Lung (tissue), 12 donors: ENCODE results near the gene SCARB1. TPM values are rescaled to one million over a fixed set of nuclear protein-coding genes. Genes with fewer than 3 reads are reported as not detected.

ENCODE experiments used
- ATAC-seq: fragments of 200-7000 bp; cut with Tn5 transposase; one replicate; pipeline ENCODE4 v1.9.1; 2020; ENCODE audit warnings: moderate number of reproducible peaks; ENCODE audit not compliant: insufficient read depth, low FRiP score
- DNase-seq, 3 donors: peaks; one replicate each; pipeline ENCODE4 v3.0.0-alpha.2; 2013 to 2017
- H3K27ac ChIP-seq, 2 donors: one replicate each; pipeline ENCODE4 v1.5.1; 2013; ENCODE audit warnings: mild to moderate bottlenecking in 2 of 2, moderate library complexity in 2 of 2, control low read depth in 1 of 2, inconsistent platforms in 1 of 2, low read depth in 1 of 2, low read length in 1 of 2
- H3K27me3 ChIP-seq, 3 donors: one replicate each; pipeline ENCODE4 v1.5.1; 2013; ENCODE audit warnings: low read length in 2 of 3; ENCODE audit not compliant: control insufficient read depth in 3 of 3, insufficient read depth in 3 of 3
- H3K36me3 ChIP-seq, 4 donors: one replicate each; pipeline ENCODE4 v1.5.1; 2013; ENCODE audit warnings: low read length in 4 of 4, mild to moderate bottlenecking in 1 of 4, moderate library complexity in 1 of 4; ENCODE audit not compliant: control insufficient read depth in 4 of 4, insufficient read depth in 4 of 4
- H3K4me1 ChIP-seq, 5 donors: one replicate each; pipeline ENCODE4 v1.5.1; 2013; ENCODE audit warnings: low read length in 5 of 5, mild to moderate bottlenecking in 2 of 5, moderate library complexity in 1 of 5; ENCODE audit not compliant: control insufficient read depth in 5 of 5, insufficient read depth in 5 of 5
- H3K4me3 ChIP-seq: one replicate; pipeline ENCODE4 v1.5.1; 2013; ENCODE audit warnings: mild to moderate bottlenecking, control low read depth, moderate library complexity
- H3K9ac ChIP-seq, 2 donors: one replicate each; pipeline ENCODE4 v1.5.1; 2013; ENCODE audit warnings: low read length in 2 of 2, control low read depth in 1 of 2; ENCODE audit not compliant: insufficient read depth in 1 of 2
- H3K9me3 ChIP-seq, 4 donors: one replicate each; pipeline ENCODE4 v1.5.1; 2013; ENCODE audit warnings: low read length in 3 of 4, mild to moderate bottlenecking in 1 of 4, moderate library complexity in 1 of 4; ENCODE audit not compliant: control insufficient read depth in 4 of 4, insufficient read depth in 3 of 4
- CTCF ChIP-seq: IDR thresholded peaks from 2 replicates; pipeline ENCODE4 v1.5.1; 2012; ENCODE audit warnings: mild to moderate bottlenecking; ENCODE audit errors: control extremely low read depth, extremely low read depth
- WGBS, 2 donors: extraction: QIAGEN DNeasy Blood & Tissue Kit; methylation state at CpG; one replicate each; pipeline ENCODE4 v1.1.7; 2013; 5-methylcytosine and 5-hydroxymethylcytosine counted together
- polyA plus RNA-seq, 2 donors: library from polyadenylated mRNA; stranded (reverse); fragments of 200-250 nt; gene quantifications; one replicate each; pipeline ENCODE4 v1.2.1, GENCODE V29; 2013
- total RNA-seq, 2 donors: library from RNA; depleted of rRNA in 1 of 2; stranded (reverse); fragments of >200 nt in 1 of 2; gene quantifications; one replicate each; pipeline ENCODE4 v1.2.1, GENCODE V29; 2014 to 2021
- donor health status: control.
- donor health status: control.
- donor health status: Bipolar disorder and iron deficiency.
- donor health status: healthy.
- donor health status: DM: yes; HTN: yes; CAD: no.

Gene SCARB1
- total and polyA plus RNA-seq, 4 donors, result 11.9 to 31.3 (median 28.8) TPM

- Histone ChIP-seq H3K9me3 (no peaks in the 10 kb centered on the region), H3K4me1 (no peaks in the 10 kb centered on the region), H3K27ac (no peak overlapping the region), H3K27me3 (no peaks in the 10 kb centered on the region), H3K4me3 (no peak overlapping the region), H3K36me3 (peaks cover 0 to 3% (median 0%) of the 10 kb centered on the region in 4 donors), H3K9ac (no peak overlapping the region)
- no peak for TF ChIP-seq CTCF
- ATAC-seq (no peak), DNase-seq (no peak)
- 90 to 92% methylated on average over 16 of the region's 16 CpGs for WGBS, 2 donors
Observed at GRCh38 chr12:124821252-124822200, 42.1 kb downstream of the SCARB1 start.

- Histone ChIP-seq H3K4me1 (no peaks in the 10 kb centered on the region), H3K36me3 (peaks cover 0 to 3% (median 0%) of the 10 kb centered on the region in 4 donors), H3K9ac (no peak overlapping the region), H3K27me3 (no peaks in the 10 kb centered on the region), H3K9me3 (no peaks in the 10 kb centered on the region), H3K27ac (no peak overlapping the region), H3K4me3 (no peak overlapping the region)
- TF ChIP-seq CTCF, result no peak
- ATAC-seq (no peak), DNase-seq (no peak)
- WGBS, 2 donors, result 93 to 94% methylated on average over 6 to 9 of the region's 9 CpGs
Observed at GRCh38 chr12:124820199-124820598, 43.5 kb downstream of the SCARB1 start.

GRCh38 chr12:124819525-124819924, 44.1 kb downstream of the SCARB1 start:
- DNase-seq, result no peak
- Histone ChIP-seq H3K27ac (no peak overlapping the region), H3K36me3 (peaks cover 0 to 3% (median 0%) of the 10 kb centered on the region in 4 donors), H3K9ac (no peak overlapping the region), H3K9me3 (no peaks in the 10 kb centered on the region), H3K4me3 (no peak overlapping the region), H3K4me1 (no peaks in the 10 kb centered on the region), H3K27me3 (no peaks in the 10 kb centered on the region)
- 93 to 95% methylated on average over 10 of the region's 10 CpGs for WGBS, 2 donors
- ATAC-seq, result no peak
- TF ChIP-seq CTCF, result no peak
